ENCODE results near the gene HTR7. TPM values are rescaled to one million over a fixed set of nuclear protein-coding genes. Genes with fewer than 3 reads are reported as not detected.
A peak's percentile ranks its signal among the peaks of the same experiment; 100 is the strongest.

Gene HTR7
- polyA plus RNA-seq, 4 donors = 0.70 to 0.90 TPM; not detected in 2

GRCh38 chr10:90769946-90770841 is 87.6 kb downstream of the HTR7 start:
- H3K27ac ChIP-seq (ENCODE audit: low read depth in 1 of 3, low read length in 2 of 3) = no peak overlapping the region
- DNase-seq (no peak), FAIRE-seq (no peak)
- no peaks in the 10 kb centered on the region for H3K36me3 ChIP-seq (ENCODE audit: control insufficient read depth in 3 of 3, insufficient read depth in 2 of 3, low read depth in 1 of 3, low read length in 3 of 3)
- WGBS, 3 donors = 90 to 93% (median 91%) methylated on average over 18 to 20 of the region's 20 CpGs
- no peaks in the 10 kb centered on the region for H3K4me1 ChIP-seq (ENCODE audit: control insufficient read depth in 3 of 3, insufficient read depth in 2 of 3, low read depth in 1 of 3, low read length in 2 of 3)
- H3K4me3 ChIP-seq (ENCODE audit: low read depth in 1 of 3, low read length in 3 of 3) = no peak overlapping the region
- peaks cover 0 to 9% of the 10 kb centered on the region in 2 donors for H3K9me3 ChIP-seq (ENCODE audit: control insufficient read depth in 2 of 2, insufficient read depth in 1 of 2, low read depth in 1 of 2, low read length in 1 of 2)
- peaks cover 0 to 2% (median 0%) of the 10 kb centered on the region in 3 donors for H3K27me3 ChIP-seq (ENCODE audit: control insufficient read depth in 3 of 3, insufficient read depth in 3 of 3, low read length in 3 of 3)

GRCh38 chr10:90751107-90751997 is 106.5 kb downstream of the HTR7 start:
- no peak overlapping the region for H3K4me3 ChIP-seq (ENCODE audit: low read depth in 1 of 3, low read length in 3 of 3)
- peaks cover 0 to 7% (median 0%) of the 10 kb centered on the region in 3 donors for H3K27me3 ChIP-seq (ENCODE audit: control insufficient read depth in 3 of 3, insufficient read depth in 3 of 3, low read length in 3 of 3)
- WGBS, 3 donors = 18 to 42% (median 24%) methylated on average over 4 of the region's 4 CpGs
- FAIRE-seq = no peak
- H3K36me3 ChIP-seq (ENCODE audit: control insufficient read depth in 3 of 3, insufficient read depth in 2 of 3, low read depth in 1 of 3, low read length in 3 of 3) = no peaks in the 10 kb centered on the region
- no peak overlapping the region for H3K27ac ChIP-seq (ENCODE audit: low read depth in 1 of 3, low read length in 2 of 3)
- no peaks in the 10 kb centered on the region for H3K9me3 ChIP-seq (ENCODE audit: control insufficient read depth in 2 of 2, insufficient read depth in 1 of 2, low read depth in 1 of 2, low read length in 1 of 2)
- DNase-seq = peak; percentile 49 to 57
- peaks cover 0 to under 1% (median 0%) of the 10 kb centered on the region in 3 donors for H3K4me1 ChIP-seq (ENCODE audit: control insufficient read depth in 3 of 3, insufficient read depth in 2 of 3, low read depth in 1 of 3, low read length in 2 of 3)

GRCh38 chr10:90746829-90747228 is 111.0 kb downstream of the HTR7 start:
- no peaks in the 10 kb centered on the region for H3K36me3 ChIP-seq (ENCODE audit: control insufficient read depth in 3 of 3, insufficient read depth in 2 of 3, low read depth in 1 of 3, low read length in 3 of 3)
- peaks cover 0 to 7% (median 0%) of the 10 kb centered on the region in 3 donors for H3K27me3 ChIP-seq (ENCODE audit: control insufficient read depth in 3 of 3, insufficient read depth in 3 of 3, low read length in 3 of 3)
- no peaks in the 10 kb centered on the region for H3K9me3 ChIP-seq (ENCODE audit: control insufficient read depth in 2 of 2, insufficient read depth in 1 of 2, low read depth in 1 of 2, low read length in 1 of 2)
- WGBS, 3 donors = 60 to 77% (median 76%) methylated on average over 3 of the region's 3 CpGs
- peaks cover 0 to 2% (median 0%) of the 10 kb centered on the region in 3 donors for H3K4me1 ChIP-seq (ENCODE audit: control insufficient read depth in 3 of 3, insufficient read depth in 2 of 3, low read depth in 1 of 3, low read length in 2 of 3)
- no peak overlapping the region for H3K4me3 ChIP-seq (ENCODE audit: low read depth in 1 of 3, low read length in 3 of 3)
- no peak for FAIRE-seq
- H3K27ac ChIP-seq (ENCODE audit: low read depth in 1 of 3, low read length in 2 of 3) = no peak overlapping the region
- DNase-seq = no peak

GRCh38 chr10:90745565-90745964 is 112.3 kb downstream of the HTR7 start:
- peaks cover 0 to 2% (median 0%) of the 10 kb centered on the region in 3 donors for H3K4me1 ChIP-seq (ENCODE audit: control insufficient read depth in 3 of 3, insufficient read depth in 2 of 3, low read depth in 1 of 3, low read length in 2 of 3)
- no peak overlapping the region for H3K27ac ChIP-seq (ENCODE audit: low read depth in 1 of 3, low read length in 2 of 3)
- peak in 1 of 2 donors; percentile 1 for DNase-seq
- H3K9me3 ChIP-seq (ENCODE audit: control insufficient read depth in 2 of 2, insufficient read depth in 1 of 2, low read depth in 1 of 2, low read length in 1 of 2) = no peaks in the 10 kb centered on the region
- FAIRE-seq = no peak
- H3K4me3 ChIP-seq (ENCODE audit: low read depth in 1 of 3, low read length in 3 of 3) = no peak overlapping the region
- no peaks in the 10 kb centered on the region for H3K36me3 ChIP-seq (ENCODE audit: control insufficient read depth in 3 of 3, insufficient read depth in 2 of 3, low read depth in 1 of 3, low read length in 3 of 3)
- peaks cover 0 to 3% (median 0%) of the 10 kb centered on the region in 3 donors for H3K27me3 ChIP-seq (ENCODE audit: control insufficient read depth in 3 of 3, insufficient read depth in 3 of 3, low read length in 3 of 3)
- 4 to 22% (median 16%) methylated on average over 2 of the region's 2 CpGs for WGBS, 3 donors

GRCh38 chr10:90743291-90743690 is 114.5 kb downstream of the HTR7 start:
- peaks cover 0 to 3% (median 0%) of the 10 kb centered on the region in 3 donors for H3K27me3 ChIP-seq (ENCODE audit: control insufficient read depth in 3 of 3, insufficient read depth in 3 of 3, low read length in 3 of 3)
- H3K27ac ChIP-seq (ENCODE audit: low read depth in 1 of 3, low read length in 2 of 3) = no peak overlapping the region
- no peak overlapping the region for H3K4me3 ChIP-seq (ENCODE audit: low read depth in 1 of 3, low read length in 3 of 3)
- FAIRE-seq (no peak), DNase-seq (no peak)
- H3K36me3 ChIP-seq (ENCODE audit: control insufficient read depth in 3 of 3, insufficient read depth in 2 of 3, low read depth in 1 of 3, low read length in 3 of 3) = no peaks in the 10 kb centered on the region
- 59 to 77% (median 61%) methylated on average over 3 of the region's 3 CpGs for WGBS, 3 donors
- no peaks in the 10 kb centered on the region for H3K9me3 ChIP-seq (ENCODE audit: control insufficient read depth in 2 of 2, insufficient read depth in 1 of 2, low read depth in 1 of 2, low read length in 1 of 2)
- peaks cover 0 to 2% (median 0%) of the 10 kb centered on the region in 3 donors for H3K4me1 ChIP-seq (ENCODE audit: control insufficient read depth in 3 of 3, insufficient read depth in 2 of 3, low read depth in 1 of 3, low read length in 2 of 3)

- peaks cover 0 to 2% (median 0%) of the 10 kb centered on the region in 3 donors for H3K4me1 ChIP-seq (ENCODE audit: control insufficient read depth in 3 of 3, insufficient read depth in 2 of 3, low read depth in 1 of 3, low read length in 2 of 3)
- DNase-seq (no peak), FAIRE-seq (no peak)
- no peak overlapping the region for H3K27ac ChIP-seq (ENCODE audit: low read depth in 1 of 3, low read length in 2 of 3)
- H3K36me3 ChIP-seq (ENCODE audit: control insufficient read depth in 3 of 3, insufficient read depth in 2 of 3, low read depth in 1 of 3, low read length in 3 of 3) = no peaks in the 10 kb centered on the region
- no peak overlapping the region for H3K4me3 ChIP-seq (ENCODE audit: low read depth in 1 of 3, low read length in 3 of 3)
- no peaks in the 10 kb centered on the region for H3K9me3 ChIP-seq (ENCODE audit: control insufficient read depth in 2 of 2, insufficient read depth in 1 of 2, low read depth in 1 of 2, low read length in 1 of 2)
- no peaks in the 10 kb centered on the region for H3K27me3 ChIP-seq (ENCODE audit: control insufficient read depth in 3 of 3, insufficient read depth in 3 of 3, low read length in 3 of 3)
- WGBS, 3 donors = 69 to 89% (median 80%) methylated on average over 3 of the region's 3 CpGs
Measured at GRCh38 chr10:90741926-90742565, 115.8 kb downstream of the HTR7 start.

- WGBS, 3 donors = 71 to 77% (median 76%) methylated on average over 2 of the region's 2 CpGs
- FAIRE-seq = no peak
Measured at GRCh38 chr10:90740265-90740664, 117.6 kb downstream of the HTR7 start.

GRCh38 chr10:90738885-90739284 is 119.0 kb downstream of the HTR7 start:
- no peaks in the 10 kb centered on the region for H3K36me3 ChIP-seq (ENCODE audit: control insufficient read depth in 3 of 3, insufficient read depth in 2 of 3, low read depth in 1 of 3, low read length in 3 of 3)
- no peak for FAIRE-seq

More at GRCh38 chr10:90740265-90740664, 117.6 kb downstream of the HTR7 start:
- no peak for DNase-seq
- no peak overlapping the region for H3K4me3 ChIP-seq (ENCODE audit: low read depth in 1 of 3, low read length in 3 of 3)
- H3K27ac ChIP-seq (ENCODE audit: low read depth in 1 of 3, low read length in 2 of 3) = no peak overlapping the region
- no peaks in the 10 kb centered on the region for H3K9me3 ChIP-seq (ENCODE audit: control insufficient read depth in 2 of 2, insufficient read depth in 1 of 2, low read depth in 1 of 2, low read length in 1 of 2)
- no peaks in the 10 kb centered on the region for H3K36me3 ChIP-seq (ENCODE audit: control insufficient read depth in 3 of 3, insufficient read depth in 2 of 3, low read depth in 1 of 3, low read length in 3 of 3)
- no peaks in the 10 kb centered on the region for H3K4me1 ChIP-seq (ENCODE audit: control insufficient read depth in 3 of 3, insufficient read depth in 2 of 3, low read depth in 1 of 3, low read length in 2 of 3)
- no peaks in the 10 kb centered on the region for H3K27me3 ChIP-seq (ENCODE audit: control insufficient read depth in 3 of 3, insufficient read depth in 3 of 3, low read length in 3 of 3)

More at GRCh38 chr10:90738885-90739284, 119.0 kb downstream of the HTR7 start:
- no peaks in the 10 kb centered on the region for H3K9me3 ChIP-seq (ENCODE audit: control insufficient read depth in 2 of 2, insufficient read depth in 1 of 2, low read depth in 1 of 2, low read length in 1 of 2)
- no peaks in the 10 kb centered on the region for H3K27me3 ChIP-seq (ENCODE audit: control insufficient read depth in 3 of 3, insufficient read depth in 3 of 3, low read length in 3 of 3)
- H3K27ac ChIP-seq (ENCODE audit: low read depth in 1 of 3, low read length in 2 of 3) = no peak overlapping the region
- 41 to 46% (median 45%) methylated on average over 2 of the region's 2 CpGs for WGBS, 3 donors
- DNase-seq = peak in 1 of 2 donors; percentile 6
- H3K4me3 ChIP-seq (ENCODE audit: low read depth in 1 of 3, low read length in 3 of 3) = no peak overlapping the region
- H3K4me1 ChIP-seq (ENCODE audit: control insufficient read depth in 3 of 3, insufficient read depth in 2 of 3, low read depth in 1 of 3, low read length in 2 of 3) = no peaks in the 10 kb centered on the region

Data from small intestine (tissue), 7 donors.